Frontal cortex (tissue), 4 donors: ENCODE results near the gene CYB561. TPM values are rescaled to one million over a fixed set of nuclear protein-coding genes. Genes with fewer than 3 reads are reported as not detected.

Experiments
- DNase-seq, 2 donors: peaks; one replicate each; pipeline ENCODE4 v3.0.0; 2012; ENCODE audit warnings: low spot score in 2 of 2
- FAIRE-seq: peaks from 2 replicates; lab custom pipeline; 2012; peaks lifted over from hg19 to GRCh38; lab: Jason Lieb, UNC
- total RNA-seq: library from RNA; depleted of rRNA; stranded (reverse); fragments of >200 nt; gene quantifications from one replicate; pipeline ENCODE4 v1.2.3, GENCODE V29; 2014
- donor health status: control.
- donor health status: control.
- donor health status: control.

The CYB561 gene
- total RNA-seq, 1 donor from 2014 or later: 15.9 TPM

- DNase-seq (no peak), FAIRE-seq (no peak)
These were observed 7.0 kb upstream of the CYB561 start for GRCh38 chr17:63452962-63453551.

GRCh38 chr17:63452046-63452961 is 6.2 kb upstream of the CYB561 start:
- no peak for DNase-seq
- FAIRE-seq: no peak

GRCh38 chr17:63451150-63451549 is 5.0 kb upstream of the CYB561 start:
- DNase-seq: no peak
- FAIRE-seq: no peak

GRCh38 chr17:63450551-63450950 is 4.4 kb upstream of the CYB561 start:
- FAIRE-seq: no peak
- peak in 1 of 2 donors; percentile 48 for DNase-seq

- FAIRE-seq: no peak
- no peak for DNase-seq
These were observed 2.5 kb upstream of the CYB561 start for GRCh38 chr17:63448655-63449054.

GRCh38 chr17:63447471-63448009 is 1.4 kb upstream of the CYB561 start:
- FAIRE-seq (no peak), DNase-seq (no peak)

GRCh38 chr17:63446753-63447470 is 806 bp upstream of the CYB561 start:
- DNase-seq (peak in 1 of 2 donors; percentile 70), FAIRE-seq (no peak)

GRCh38 chr17:63445571-63445953 is 544 bp downstream of the CYB561 start:
- no peak for DNase-seq
- FAIRE-seq: no peak

- DNase-seq (no peak), FAIRE-seq (no peak)
These were observed 1.0 kb downstream of the CYB561 start for GRCh38 chr17:63445065-63445464.

- DNase-seq (no peak), FAIRE-seq (no peak)
These were observed 1.6 kb downstream of the CYB561 start for GRCh38 chr17:63444457-63444856.

GRCh38 chr17:63443053-63443452 is 3.1 kb downstream of the CYB561 start:
- no peak for FAIRE-seq
- DNase-seq: no peak

GRCh38 chr17:63442549-63443035 is 3.5 kb downstream of the CYB561 start:
- FAIRE-seq (no peak), DNase-seq (no peak)

GRCh38 chr17:63442074-63442473 is 4.0 kb downstream of the CYB561 start:
- FAIRE-seq (no peak), DNase-seq (no peak)

- no peak for FAIRE-seq
These were observed 4.5 kb downstream of the CYB561 start for GRCh38 chr17:63441654-63442053.

GRCh38 chr17:63440770-63441335 is 5.3 kb downstream of the CYB561 start:
- FAIRE-seq (no peak), DNase-seq (no peak)

More at GRCh38 chr17:63441654-63442053, 4.5 kb downstream of the CYB561 start:
- DNase-seq: no peak

- DNase-seq (no peak), FAIRE-seq (no peak)
These were observed 5.9 kb downstream of the CYB561 start for GRCh38 chr17:63440127-63440769.

GRCh38 chr17:63439687-63440086 is 6.4 kb downstream of the CYB561 start:
- no peak for DNase-seq
- FAIRE-seq: no peak

- DNase-seq (no peak), FAIRE-seq (no peak)
These were observed 7.7 kb downstream of the CYB561 start for GRCh38 chr17:63438092-63439051.
